ENCODE data around the gene AIRE.

DNA sequence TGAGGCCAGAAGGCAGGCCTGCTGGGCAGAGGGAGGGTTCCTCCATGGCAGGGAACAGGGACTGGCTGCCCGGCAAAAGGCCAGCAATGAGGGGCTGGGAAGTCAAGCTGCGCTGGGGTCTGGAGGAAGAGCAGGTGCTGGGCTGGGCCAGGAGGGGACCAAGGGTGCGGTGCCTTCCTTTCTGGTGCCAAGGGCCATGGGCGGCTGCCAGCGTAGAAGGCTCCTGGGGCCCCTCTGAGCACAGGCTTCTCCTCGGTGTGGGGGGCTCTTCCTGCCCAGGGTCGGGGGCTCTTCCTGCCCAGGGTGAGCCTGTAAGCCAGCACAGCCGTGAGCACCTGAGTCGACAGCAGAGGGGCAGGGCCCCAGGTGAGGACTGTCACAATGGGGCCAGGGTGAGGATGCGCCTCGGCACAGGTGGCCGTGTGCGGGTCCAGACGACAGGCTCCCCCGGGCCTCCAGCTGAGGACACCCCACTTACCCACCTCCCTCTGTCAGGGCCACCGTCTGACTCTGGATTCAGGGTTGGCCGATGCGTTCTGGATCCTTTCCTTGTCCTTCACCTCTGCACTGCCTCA, 13.3 kb upstream of the AIRE start:
- TF ChIP-seq, protein P1, sequence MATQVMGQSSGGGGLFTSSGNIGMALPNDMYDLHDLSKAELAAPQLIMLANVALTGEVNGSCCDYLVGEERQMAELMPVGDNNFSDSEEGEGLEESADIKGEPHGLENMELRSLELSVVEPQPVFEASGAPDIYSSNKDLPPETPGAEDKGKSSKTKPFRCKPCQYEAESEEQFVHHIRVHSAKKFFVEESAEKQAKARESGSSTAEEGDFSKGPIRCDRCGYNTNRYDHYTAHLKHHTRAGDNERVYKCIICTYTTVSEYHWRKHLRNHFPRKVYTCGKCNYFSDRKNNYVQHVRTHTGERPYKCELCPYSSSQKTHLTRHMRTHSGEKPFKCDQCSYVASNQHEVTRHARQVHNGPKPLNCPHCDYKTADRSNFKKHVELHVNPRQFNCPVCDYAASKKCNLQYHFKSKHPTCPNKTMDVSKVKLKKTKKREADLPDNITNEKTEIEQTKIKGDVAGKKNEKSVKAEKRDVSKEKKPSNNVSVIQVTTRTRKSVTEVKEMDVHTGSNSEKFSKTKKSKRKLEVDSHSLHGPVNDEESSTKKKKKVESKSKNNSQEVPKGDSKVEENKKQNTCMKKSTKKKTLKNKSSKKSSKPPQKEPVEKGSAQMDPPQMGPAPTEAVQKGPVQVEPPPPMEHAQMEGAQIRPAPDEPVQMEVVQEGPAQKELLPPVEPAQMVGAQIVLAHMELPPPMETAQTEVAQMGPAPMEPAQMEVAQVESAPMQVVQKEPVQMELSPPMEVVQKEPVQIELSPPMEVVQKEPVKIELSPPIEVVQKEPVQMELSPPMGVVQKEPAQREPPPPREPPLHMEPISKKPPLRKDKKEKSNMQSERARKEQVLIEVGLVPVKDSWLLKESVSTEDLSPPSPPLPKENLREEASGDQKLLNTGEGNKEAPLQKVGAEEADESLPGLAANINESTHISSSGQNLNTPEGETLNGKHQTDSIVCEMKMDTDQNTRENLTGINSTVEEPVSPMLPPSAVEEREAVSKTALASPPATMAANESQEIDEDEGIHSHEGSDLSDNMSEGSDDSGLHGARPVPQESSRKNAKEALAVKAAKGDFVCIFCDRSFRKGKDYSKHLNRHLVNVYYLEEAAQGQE (IDR thresholded peaks at IDR 0.05; ENCODE audit: low read depth), result no peak
- no peak for TF ChIP-seq FOXM1 (IDR thresholded peaks at IDR 0.05; ENCODE audit: borderline replicate concordance, low read depth)
- TF ChIP-seq EGR1 (IDR thresholded peaks at IDR 0.05), result no peak
- no peak for TF ChIP-seq YY1 (IDR thresholded peaks at IDR 0.05; ENCODE audit: low read depth)
